ENCODE data around the gene ZNF143.

The ZNF143 gene

DNA sequence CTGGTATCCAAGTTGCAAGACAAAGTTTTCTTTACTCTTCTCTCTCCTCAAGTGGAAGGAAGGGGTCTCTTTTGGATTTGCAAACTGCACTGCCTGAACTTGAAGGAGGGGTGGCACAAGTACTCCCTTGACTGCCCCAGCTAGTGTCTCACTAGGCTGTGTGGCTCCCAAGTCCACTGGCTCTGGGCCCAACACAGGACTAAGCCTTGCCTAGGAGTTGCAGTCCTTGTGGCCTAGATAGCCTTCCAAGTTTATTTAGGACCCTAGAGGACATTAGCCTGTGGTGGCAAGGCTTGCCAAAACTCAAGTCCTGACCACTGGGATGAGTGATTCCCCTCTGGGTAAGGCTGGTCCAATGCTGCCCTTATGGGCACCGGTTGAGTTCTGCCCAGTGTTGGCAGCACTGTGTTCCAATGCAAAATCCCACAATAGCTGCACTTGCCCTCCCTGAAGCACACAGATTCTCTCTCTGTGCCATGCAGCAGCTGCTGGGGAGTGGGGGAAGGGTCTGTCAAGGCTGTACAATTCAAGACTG, 102.5 kb downstream of the ZNF143 start:
- peak overlapping the region; percentile 68 for H2BK12ac ChIP-seq (ENCODE audit: low read length)
- H3K27ac ChIP-seq (replicated peaks; ENCODE audit: low read length): no peak overlapping the region
- H3K23ac ChIP-seq (ENCODE audit: low read depth, low read length, poor library complexity): no peak overlapping the region
- peaks cover 9 to 17% of the 10 kb centered on the region in 2 donors for H3K4me1 ChIP-seq (ENCODE audit: control insufficient read depth in 2 of 2, insufficient read depth in 1 of 2, low read depth in 1 of 2, low read length in 2 of 2)
- peak overlapping the region; percentile 2 for H2AFZ ChIP-seq (ENCODE audit: low read length)
- no peak overlapping the region for H2BK5ac ChIP-seq (ENCODE audit: low read length)
- no peak overlapping the region for H2AK5ac ChIP-seq (ENCODE audit: low read depth, low read length)
- H3K79me1 ChIP-seq (ENCODE audit: low read depth, low read length): no peaks in the 10 kb centered on the region
- no peaks in the 10 kb centered on the region for H3K27me3 ChIP-seq (ENCODE audit: control insufficient read depth in 3 of 3, insufficient read depth in 3 of 3, low read depth in 1 of 3, low read length in 3 of 3)
- H4K8ac ChIP-seq (ENCODE audit: low read depth, low read length): no peak overlapping the region
- DNase-seq (ENCODE audit: low spot score): no peak
- H3K14ac ChIP-seq (ENCODE audit: low read length): no peak overlapping the region
- no peak overlapping the region for H2BK15ac ChIP-seq (ENCODE audit: low read length)
- WGBS, 2 donors (ENCODE audit: extremely low coverage in 2 of 2, insufficient read length in 2 of 2, insufficient replicate concordance in 1 of 2): no CpG with 5 or more reads among the region's 1 CpG
- peaks cover 3 to 6% of the 10 kb centered on the region in 2 donors for H3K9me3 ChIP-seq (replicated peaks in 1 of 2; ENCODE audit: control insufficient read depth in 2 of 2, insufficient read depth in 1 of 2, low read depth in 1 of 2, low read length in 2 of 2)
- no peak overlapping the region for H3K18ac ChIP-seq (ENCODE audit: low read length)
- no peak overlapping the region for H4K91ac ChIP-seq (ENCODE audit: low read depth, low read length, poor library complexity)
- no peaks in the 10 kb centered on the region for H3K36me3 ChIP-seq (replicated peaks in 1 of 2; ENCODE audit: control insufficient read depth in 2 of 2, insufficient read depth in 2 of 2, low read length in 2 of 2)
- no peak overlapping the region for H3K9ac ChIP-seq (ENCODE audit: low read depth, low read length, poor library complexity)
- H3K4me2 ChIP-seq (ENCODE audit: insufficient read depth, low read length, poor library complexity, severe bottlenecking): no peak overlapping the region
- H3K4ac ChIP-seq (ENCODE audit: low read length): no peak overlapping the region
- H2BK120ac ChIP-seq (ENCODE audit: low read depth, low read length): no peak overlapping the region
- no peak overlapping the region for H3K4me3 ChIP-seq (ENCODE audit: low read length in 2 of 2)

DNA sequence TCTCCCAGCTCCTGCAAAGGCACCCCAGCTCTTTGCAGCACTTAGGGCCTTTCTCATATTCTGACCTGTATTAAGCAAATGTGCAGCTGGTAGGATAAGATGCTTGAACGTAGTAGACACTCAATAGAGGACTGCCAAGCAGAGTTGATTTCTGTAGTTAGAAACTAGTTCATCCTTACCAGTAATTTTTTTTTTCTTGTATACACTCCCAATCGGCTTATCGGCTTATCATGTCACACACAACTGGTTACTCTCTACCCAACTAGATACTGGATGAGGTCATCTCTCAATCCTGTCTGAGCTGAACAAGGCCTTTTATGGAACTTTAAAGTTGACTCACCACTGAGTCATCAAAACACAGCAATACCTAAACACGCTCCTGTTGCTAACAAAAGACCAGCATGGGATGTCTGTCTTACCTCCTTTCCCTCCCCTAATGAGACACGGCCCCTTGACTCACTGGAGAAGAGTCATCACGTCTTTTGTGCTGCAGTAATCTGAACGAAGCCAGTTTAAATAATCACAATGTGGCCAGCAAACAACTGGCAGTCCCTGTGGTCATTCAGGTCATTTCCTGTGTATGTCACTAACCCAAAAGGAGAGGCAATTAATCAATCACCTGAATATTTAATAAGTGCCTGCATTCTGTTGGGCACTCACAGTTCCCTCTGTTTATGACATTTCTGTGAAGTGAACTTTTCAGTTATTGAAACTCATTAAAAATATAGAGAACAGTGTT, 105.2 kb downstream of the ZNF143 start:
- H3K4ac ChIP-seq (ENCODE audit: low read length): no peak overlapping the region
- H3K23ac ChIP-seq (ENCODE audit: low read depth, low read length, poor library complexity): no peak overlapping the region
- H4K91ac ChIP-seq (ENCODE audit: low read depth, low read length, poor library complexity): no peak overlapping the region
- no peak overlapping the region for H2BK5ac ChIP-seq (ENCODE audit: low read length)
- no peak overlapping the region for H2AK5ac ChIP-seq (ENCODE audit: low read depth, low read length)
- peaks cover 3 to 4% of the 10 kb centered on the region in 2 donors for H3K9me3 ChIP-seq (replicated peaks in 1 of 2; ENCODE audit: control insufficient read depth in 2 of 2, insufficient read depth in 1 of 2, low read depth in 1 of 2, low read length in 2 of 2)
- H3K4me1 ChIP-seq (ENCODE audit: control insufficient read depth in 2 of 2, insufficient read depth in 1 of 2, low read depth in 1 of 2, low read length in 2 of 2): peaks cover 15 to 22% of the 10 kb centered on the region in 2 donors
- H3K79me1 ChIP-seq (ENCODE audit: low read depth, low read length): no peaks in the 10 kb centered on the region
- no CpG with 5 or more reads among the region's 7 CpGs for WGBS, 2 donors (ENCODE audit: extremely low coverage in 2 of 2, insufficient read length in 2 of 2, insufficient replicate concordance in 1 of 2)
- H3K18ac ChIP-seq (ENCODE audit: low read length): no peak overlapping the region
- no peak overlapping the region for H2BK15ac ChIP-seq (ENCODE audit: low read length)
- H3K27me3 ChIP-seq (ENCODE audit: control insufficient read depth in 3 of 3, insufficient read depth in 3 of 3, low read depth in 1 of 3, low read length in 3 of 3): no peaks in the 10 kb centered on the region
- H2BK120ac ChIP-seq (ENCODE audit: low read depth, low read length): no peak overlapping the region
- no peak overlapping the region for H3K4me2 ChIP-seq (ENCODE audit: insufficient read depth, low read length, poor library complexity, severe bottlenecking)
- no peak overlapping the region for H3K4me3 ChIP-seq (ENCODE audit: low read length in 2 of 2)
- H3K27ac ChIP-seq (replicated peaks; ENCODE audit: low read length): peak overlapping the region; percentile 67
- H3K36me3 ChIP-seq (replicated peaks in 1 of 2; ENCODE audit: control insufficient read depth in 2 of 2, insufficient read depth in 2 of 2, low read length in 2 of 2): no peaks in the 10 kb centered on the region
- no peak overlapping the region for H2BK12ac ChIP-seq (ENCODE audit: low read length)
- H3K14ac ChIP-seq (ENCODE audit: low read length): no peak overlapping the region
- peak; percentile 89 for DNase-seq (ENCODE audit: low spot score)
- H4K8ac ChIP-seq (ENCODE audit: low read depth, low read length): no peak overlapping the region
- H2AFZ ChIP-seq (ENCODE audit: low read length): peak overlapping the region; percentile 64
- H3K9ac ChIP-seq (ENCODE audit: low read depth, low read length, poor library complexity): no peak overlapping the region

DNA sequence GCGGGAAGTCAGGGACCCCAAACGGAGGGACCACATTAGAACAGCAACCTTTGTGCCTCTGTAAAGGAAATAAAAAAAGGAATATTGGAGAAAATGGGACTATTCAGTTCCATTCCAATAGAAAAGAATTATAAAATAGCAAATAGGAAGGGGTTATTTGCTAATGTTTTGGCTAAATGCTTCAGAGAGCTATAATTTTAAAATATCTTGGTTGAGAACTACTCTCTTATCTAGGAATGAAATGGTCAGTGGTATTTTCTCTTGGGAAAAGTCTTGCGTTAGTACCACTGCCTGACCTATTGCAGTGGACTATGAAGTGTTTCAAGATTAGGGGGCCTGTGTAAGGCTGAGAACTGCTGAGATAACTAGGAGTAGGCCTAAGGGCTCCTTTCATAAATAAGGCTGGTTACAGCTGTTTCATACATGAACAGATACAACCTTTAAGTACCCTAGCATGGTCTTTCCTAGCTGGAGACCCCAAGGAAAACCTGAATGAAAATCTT, 105.8 kb downstream of the ZNF143 start:
- Histone ChIP-seq H2BK5ac (ENCODE audit: low read length) (no peak overlapping the region), H4K91ac (ENCODE audit: low read depth, low read length, poor library complexity) (no peak overlapping the region), H3K4me1 (ENCODE audit: control insufficient read depth in 2 of 2, insufficient read depth in 1 of 2, low read depth in 1 of 2, low read length in 2 of 2) (peaks cover 15 to 22% of the 10 kb centered on the region in 2 donors), H2BK120ac (ENCODE audit: low read depth, low read length) (no peak overlapping the region), H3K36me3 (replicated peaks in 1 of 2; ENCODE audit: control insufficient read depth in 2 of 2, insufficient read depth in 2 of 2, low read length in 2 of 2) (no peaks in the 10 kb centered on the region), H3K18ac (ENCODE audit: low read length) (no peak overlapping the region), H3K4me3 (ENCODE audit: low read length in 2 of 2) (no peak overlapping the region), H3K27me3 (ENCODE audit: control insufficient read depth in 3 of 3, insufficient read depth in 3 of 3, low read depth in 1 of 3, low read length in 3 of 3) (no peaks in the 10 kb centered on the region), H3K9me3 (replicated peaks in 1 of 2; ENCODE audit: control insufficient read depth in 2 of 2, insufficient read depth in 1 of 2, low read depth in 1 of 2, low read length in 2 of 2) (peaks cover 0 to 3% of the 10 kb centered on the region in 2 donors), H4K8ac (ENCODE audit: low read depth, low read length) (no peak overlapping the region), H2AK5ac (ENCODE audit: low read depth, low read length) (no peak overlapping the region), H3K14ac (ENCODE audit: low read length) (no peak overlapping the region), H3K4ac (ENCODE audit: low read length) (no peak overlapping the region), H3K4me2 (ENCODE audit: insufficient read depth, low read length, poor library complexity, severe bottlenecking) (no peak overlapping the region), H3K27ac (replicated peaks; ENCODE audit: low read length) (peak overlapping the region; percentile 51), H2BK12ac (ENCODE audit: low read length) (no peak overlapping the region), H2AFZ (ENCODE audit: low read length) (peak overlapping the region; percentile 64), H3K23ac (ENCODE audit: low read depth, low read length, poor library complexity) (no peak overlapping the region), H3K9ac (ENCODE audit: low read depth, low read length, poor library complexity) (no peak overlapping the region), H2BK15ac (ENCODE audit: low read length) (no peak overlapping the region), H3K79me1 (ENCODE audit: low read depth, low read length) (no peaks in the 10 kb centered on the region)
- DNase-seq (ENCODE audit: low spot score): no peak
- no CpG with 5 or more reads among the region's 3 CpGs for WGBS, 2 donors (ENCODE audit: extremely low coverage in 2 of 2, insufficient read length in 2 of 2, insufficient replicate concordance in 1 of 2)

DNA sequence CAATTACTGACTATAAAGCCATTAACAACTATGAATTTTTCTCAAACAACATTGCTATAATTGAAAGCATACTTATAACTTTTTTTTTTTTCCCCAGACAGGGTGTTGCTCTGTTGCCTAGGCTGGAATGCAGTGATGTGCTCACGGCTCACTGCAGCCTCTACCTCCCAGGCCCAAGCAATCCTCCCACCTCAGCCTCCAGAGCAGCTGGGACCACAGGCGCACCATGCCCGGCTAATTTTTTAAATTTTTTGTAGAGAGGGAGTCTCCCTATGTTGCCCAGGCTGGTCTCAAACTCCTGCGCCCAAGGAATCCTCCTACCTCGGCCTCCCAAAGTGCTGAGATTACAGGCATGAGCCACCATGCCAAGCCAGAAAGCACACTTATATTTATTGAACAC, 106.6 kb downstream of the ZNF143 start:
- H3K23ac ChIP-seq (ENCODE audit: low read depth, low read length, poor library complexity): no peak overlapping the region
- H3K4me1 ChIP-seq (ENCODE audit: control insufficient read depth in 2 of 2, insufficient read depth in 1 of 2, low read depth in 1 of 2, low read length in 2 of 2): peaks cover 16 to 22% of the 10 kb centered on the region in 2 donors
- no CpG with 5 or more reads among the region's 5 CpGs for WGBS, 2 donors (ENCODE audit: extremely low coverage in 2 of 2, insufficient read length in 2 of 2, insufficient replicate concordance in 1 of 2)
- no peaks in the 10 kb centered on the region for H3K36me3 ChIP-seq (replicated peaks in 1 of 2; ENCODE audit: control insufficient read depth in 2 of 2, insufficient read depth in 2 of 2, low read length in 2 of 2)
- H3K9me3 ChIP-seq (replicated peaks in 1 of 2; ENCODE audit: control insufficient read depth in 2 of 2, insufficient read depth in 1 of 2, low read depth in 1 of 2, low read length in 2 of 2): peaks cover 0 to 2% of the 10 kb centered on the region in 2 donors
- H3K14ac ChIP-seq (ENCODE audit: low read length): no peak overlapping the region
- H3K18ac ChIP-seq (ENCODE audit: low read length): no peak overlapping the region
- H2BK12ac ChIP-seq (ENCODE audit: low read length): no peak overlapping the region
- no peak overlapping the region for H2BK15ac ChIP-seq (ENCODE audit: low read length)
- no peak overlapping the region for H3K27ac ChIP-seq (replicated peaks; ENCODE audit: low read length)
- no peak overlapping the region for H3K4me3 ChIP-seq (ENCODE audit: low read length in 2 of 2)
- no peak overlapping the region for H3K4ac ChIP-seq (ENCODE audit: low read length)
- H3K27me3 ChIP-seq (ENCODE audit: control insufficient read depth in 3 of 3, insufficient read depth in 3 of 3, low read depth in 1 of 3, low read length in 3 of 3): no peaks in the 10 kb centered on the region
- no peak overlapping the region for H2BK120ac ChIP-seq (ENCODE audit: low read depth, low read length)
- H2BK5ac ChIP-seq (ENCODE audit: low read length): no peak overlapping the region
- no peaks in the 10 kb centered on the region for H3K79me1 ChIP-seq (ENCODE audit: low read depth, low read length)
- no peak overlapping the region for H3K9ac ChIP-seq (ENCODE audit: low read depth, low read length, poor library complexity)
- H4K91ac ChIP-seq (ENCODE audit: low read depth, low read length, poor library complexity): no peak overlapping the region
- no peak for DNase-seq (ENCODE audit: low spot score)
- H2AK5ac ChIP-seq (ENCODE audit: low read depth, low read length): no peak overlapping the region
- no peak overlapping the region for H3K4me2 ChIP-seq (ENCODE audit: insufficient read depth, low read length, poor library complexity, severe bottlenecking)
- no peak overlapping the region for H4K8ac ChIP-seq (ENCODE audit: low read depth, low read length)
- no peak overlapping the region for H2AFZ ChIP-seq (ENCODE audit: low read length)
